A673 (cell line): Measurements from ENCODE around the gene LY86. TPM values are rescaled to one million over a fixed set of nuclear protein-coding genes. Genes with fewer than 3 reads are reported as not detected.
"Not testable (repeated sequence)": the region's sequence is repeated elsewhere in the genome, so short reads cannot be mapped to it uniquely, and the experiment has no call there.

Experiments
- BruUV-seq: library from RNA; stranded (reverse); fragments of 400-500 nt; replicated peaks from 2 replicates; lab custom pipeline; 2021; lab: Mats Ljungman, UMichigan
- CTCF ChIA-PET: fragments of 300-600 bp; sonication (Branson Sonifier 250); formaldehyde crosslinking; loops from one replicate; lab custom pipeline; 2022; ENCODE audit warnings: antibody characterized with exemption; lab: Charles Lee
- POLR2A ChIA-PET: fragments of 300-600 bp; sonication (Branson Sonifier 250); formaldehyde crosslinking; loops from one replicate; lab custom pipeline; 2022; ENCODE audit warnings: antibody characterized with exemption; ENCODE audit not compliant: low non-redundant PET; lab: Charles Lee
- DNase-seq: peaks from one replicate; pipeline ENCODE4 v3.0.0-alpha.2; 2015; ENCODE audit warnings: low spot score
- H3K27ac ChIP-seq: fragments of 200-600 bp; sonication (generic); 2 replicates; pipeline ENCODE4 v1.5.1; 2016; ENCODE audit warnings: mixed run types, low read depth, mild to moderate bottlenecking, mixed read lengths, antibody characterized with exemption, low read length; ENCODE audit not compliant: poor library complexity, severe bottlenecking
- H3K27me3 ChIP-seq: fragments of 200-600 bp; sonication (generic); replicated peaks from 2 replicates; pipeline ENCODE4 v1.6.1; 2017; ENCODE audit warnings: mixed run types, low read depth, mild to moderate bottlenecking, mixed read lengths, antibody characterized with exemption, low read length; ENCODE audit not compliant: insufficient read depth, poor library complexity
- H3K36me3 ChIP-seq: fragments of 200-600 bp; sonication (generic); 2 replicates; pipeline ENCODE4 v1.6.1; 2016; ENCODE audit warnings: mixed run types, mild to moderate bottlenecking, mixed read lengths, antibody characterized with exemption, low read length; ENCODE audit not compliant: insufficient read depth, poor library complexity, severe bottlenecking
- H3K4me1 ChIP-seq: fragments of 200-600 bp; sonication (generic); 2 replicates; pipeline ENCODE4 v1.6.1; 2017; ENCODE audit warnings: mixed run types, mild to moderate bottlenecking, mixed read lengths, antibody characterized with exemption, low read length; ENCODE audit not compliant: insufficient read depth, poor library complexity, severe bottlenecking
- H3K4me3 ChIP-seq: fragments of 200-600 bp; sonication (generic); 2 replicates; pipeline ENCODE4 v1.5.1; 2016; ENCODE audit warnings: low read depth, mixed run types, mild to moderate bottlenecking, mixed read lengths, low read length; ENCODE audit not compliant: poor library complexity, severe bottlenecking
- H3K9me3 ChIP-seq: fragments of 200-600 bp; sonication (generic); 2 replicates; pipeline ENCODE4 v1.6.1; 2016; ENCODE audit warnings: mixed run types, low read depth, mild to moderate bottlenecking, mixed read lengths, antibody characterized with exemption, low read length; ENCODE audit not compliant: poor library complexity, severe bottlenecking
- EZH2 ChIP-seq: fragments of 200-600 bp; sonication (generic); IDR thresholded peaks from 2 replicates; pipeline ENCODE4 v1.6.1; 2017; ENCODE audit warnings: borderline replicate concordance, low read depth, mild to moderate bottlenecking, mixed read lengths, antibody characterized with exemption, low read length; ENCODE audit not compliant: poor library complexity, severe bottlenecking
- intact Hi-C: fragments of 100-400 bp; cut with micrococcal nuclease; formaldehyde crosslinking; loops from one replicate; pipeline ENCODE4 v1.10.0; 2022; ENCODE audit not compliant: unreplicated experiment
- total RNA-seq: library from RNA; stranded (reverse); gene quantifications from 2 replicates; pipeline ENCODE4 v1.2.3, GENCODE V29; 2021
- TF ChIP-seq, protein P1 (sequence below): fragments of 300-800, 200-600 bp; sonication (generic); conservative IDR thresholded peaks from 2 replicates; pipeline ENCODE4 v1.5.1; 2017; ENCODE audit warnings: low read depth, mild to moderate bottlenecking, antibody characterized with exemption, low read length, moderate library complexity, mixed read lengths

LY86 gene
- total RNA-seq, 1 experiment from 2014 or later: not detected

DNA sequence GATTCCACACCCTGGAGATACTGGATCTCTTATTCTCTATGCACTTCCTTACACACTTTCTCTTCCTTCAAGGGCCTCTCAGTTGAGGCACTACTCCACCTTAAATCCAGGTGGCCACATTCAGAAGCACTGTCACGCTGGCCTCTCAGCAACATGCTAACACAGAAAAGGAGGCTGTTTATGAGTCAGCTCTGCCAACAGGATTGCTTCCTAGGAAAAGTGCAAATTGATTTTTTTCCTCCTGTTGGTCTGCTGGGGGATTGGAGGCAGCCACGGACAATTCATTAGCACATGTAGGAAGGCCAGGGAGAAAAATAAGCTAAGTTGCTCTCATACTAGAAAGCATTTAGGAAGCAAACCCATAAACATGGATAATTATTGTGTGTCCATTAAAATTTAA, 20.9 kb downstream of the LY86 start:
- H3K27ac ChIP-seq: no peak overlapping the region
- H3K9me3 ChIP-seq: no peaks in the 10 kb centered on the region
- ChIA-PET POLR2A (no interaction called here), CTCF (no interaction called here)
- intact Hi-C loops: no loop called here
- H3K27me3 ChIP-seq: no peaks in the 10 kb centered on the region
- no peaks in the 10 kb centered on the region for H3K36me3 ChIP-seq
- DNase-seq: no peak
- no peak overlapping the region for H3K4me3 ChIP-seq
- TF ChIP-seq EZH2: no peak
- TF ChIP-seq, protein P1, sequence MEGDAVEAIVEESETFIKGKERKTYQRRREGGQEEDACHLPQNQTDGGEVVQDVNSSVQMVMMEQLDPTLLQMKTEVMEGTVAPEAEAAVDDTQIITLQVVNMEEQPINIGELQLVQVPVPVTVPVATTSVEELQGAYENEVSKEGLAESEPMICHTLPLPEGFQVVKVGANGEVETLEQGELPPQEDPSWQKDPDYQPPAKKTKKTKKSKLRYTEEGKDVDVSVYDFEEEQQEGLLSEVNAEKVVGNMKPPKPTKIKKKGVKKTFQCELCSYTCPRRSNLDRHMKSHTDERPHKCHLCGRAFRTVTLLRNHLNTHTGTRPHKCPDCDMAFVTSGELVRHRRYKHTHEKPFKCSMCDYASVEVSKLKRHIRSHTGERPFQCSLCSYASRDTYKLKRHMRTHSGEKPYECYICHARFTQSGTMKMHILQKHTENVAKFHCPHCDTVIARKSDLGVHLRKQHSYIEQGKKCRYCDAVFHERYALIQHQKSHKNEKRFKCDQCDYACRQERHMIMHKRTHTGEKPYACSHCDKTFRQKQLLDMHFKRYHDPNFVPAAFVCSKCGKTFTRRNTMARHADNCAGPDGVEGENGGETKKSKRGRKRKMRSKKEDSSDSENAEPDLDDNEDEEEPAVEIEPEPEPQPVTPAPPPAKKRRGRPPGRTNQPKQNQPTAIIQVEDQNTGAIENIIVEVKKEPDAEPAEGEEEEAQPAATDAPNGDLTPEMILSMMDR: no peak
- no TSS peak for BruUV-seq
- no peaks in the 10 kb centered on the region for H3K4me1 ChIP-seq

DNA sequence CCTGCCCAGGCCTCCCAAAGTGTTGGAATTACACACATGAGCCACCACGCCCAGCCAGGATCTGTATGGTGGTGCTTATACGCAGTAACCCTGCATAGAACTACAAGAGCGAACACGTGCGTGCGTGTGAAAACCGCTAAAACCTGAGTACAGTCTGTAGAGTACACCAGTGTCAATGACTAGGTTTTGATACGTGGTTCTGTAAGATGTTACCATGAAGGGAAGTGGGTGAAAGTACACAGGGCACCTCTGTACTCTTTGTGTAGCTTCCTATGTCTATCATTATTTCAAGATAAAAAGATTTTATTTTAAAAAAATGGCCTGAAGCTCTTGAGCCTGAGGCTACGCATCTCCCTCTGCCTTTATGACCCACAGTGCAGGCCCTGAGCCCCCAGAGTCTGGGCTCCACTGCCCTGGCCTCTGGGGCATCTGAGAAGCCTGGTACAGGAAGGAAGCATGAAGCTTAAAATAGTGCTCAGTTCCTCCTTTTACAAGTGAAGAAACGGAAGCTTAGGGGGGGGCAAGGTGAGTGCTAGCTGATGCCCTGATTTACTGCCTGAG, 21.6 kb downstream of the LY86 start:
- H3K9me3 ChIP-seq: no peaks in the 10 kb centered on the region
- ChIA-PET POLR2A (no interaction called here), CTCF (no interaction called here)
- intact Hi-C loops: no loop called here
- H3K4me3 ChIP-seq: no peak overlapping the region
- DNase-seq: no peak
- no peak for TF ChIP-seq EZH2
- TF ChIP-seq, protein P1: no peak
- H3K27ac ChIP-seq: no peak overlapping the region
- no peaks in the 10 kb centered on the region for H3K4me1 ChIP-seq
- no peaks in the 10 kb centered on the region for H3K27me3 ChIP-seq
- no TSS peak for BruUV-seq
- no peaks in the 10 kb centered on the region for H3K36me3 ChIP-seq

DNA sequence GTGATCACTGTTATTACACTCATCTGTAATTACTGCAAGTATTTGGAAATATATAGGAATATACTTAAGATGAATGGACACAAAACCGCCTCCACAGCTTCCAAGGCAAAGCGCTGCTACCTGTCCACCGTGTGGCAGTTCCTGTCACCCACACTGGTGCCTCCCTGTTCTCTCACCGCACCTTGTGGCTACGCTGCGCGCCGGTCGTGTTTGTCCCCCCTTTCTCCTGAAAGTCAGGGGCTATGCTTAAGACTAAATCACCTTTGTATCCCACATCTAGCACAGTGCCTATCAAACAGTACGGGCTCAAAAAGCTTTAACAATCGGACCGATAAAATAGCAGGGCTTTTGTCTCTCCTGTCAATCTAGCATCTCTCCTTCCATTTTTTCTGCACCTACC, 23.0 kb downstream of the LY86 start:
- ChIA-PET CTCF (no interaction called here), POLR2A (no interaction called here)
- no peak overlapping the region for H3K27ac ChIP-seq
- H3K27me3 ChIP-seq: no peaks in the 10 kb centered on the region
- no peaks in the 10 kb centered on the region for H3K4me1 ChIP-seq
- H3K36me3 ChIP-seq: no peaks in the 10 kb centered on the region
- BruUV-seq: no TSS peak
- no peaks in the 10 kb centered on the region for H3K9me3 ChIP-seq
- H3K4me3 ChIP-seq: no peak overlapping the region
- TF ChIP-seq EZH2: no peak
- DNase-seq: no peak
- intact Hi-C loops: no loop called here

DNA sequence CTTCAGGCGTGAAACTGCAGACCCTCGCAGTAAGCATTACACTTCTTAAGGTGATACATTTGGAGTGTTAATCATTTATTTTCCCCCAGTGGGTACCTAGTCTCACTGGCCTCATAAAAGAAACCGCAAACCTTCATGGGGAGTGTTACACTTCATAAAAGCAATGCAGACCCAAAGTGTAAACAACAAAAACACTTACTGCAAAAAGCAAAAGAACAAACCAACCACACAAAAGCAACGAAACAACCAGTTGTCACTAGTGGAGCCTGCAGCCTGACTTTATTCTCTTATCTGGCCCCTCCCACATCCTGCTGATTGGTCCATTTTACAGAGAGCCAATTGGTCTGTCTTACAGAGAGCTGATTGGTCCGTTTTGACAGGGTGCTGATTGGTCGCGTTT, 23.8 kb downstream of the LY86 start:
- Histone ChIP-seq H3K4me3 (no peak overlapping the region), H3K27ac (no peak overlapping the region), H3K36me3 (no peaks in the 10 kb centered on the region), H3K27me3 (no peaks in the 10 kb centered on the region), H3K4me1 (no peaks in the 10 kb centered on the region), H3K9me3 (no peaks in the 10 kb centered on the region)
- ChIA-PET POLR2A (no interaction called here), CTCF (no interaction called here)
- intact Hi-C loops: no loop called here
- no peak for DNase-seq
- TF ChIP-seq, protein P1: no peak
- TF ChIP-seq EZH2: no peak
- no TSS peak for BruUV-seq

DNA sequence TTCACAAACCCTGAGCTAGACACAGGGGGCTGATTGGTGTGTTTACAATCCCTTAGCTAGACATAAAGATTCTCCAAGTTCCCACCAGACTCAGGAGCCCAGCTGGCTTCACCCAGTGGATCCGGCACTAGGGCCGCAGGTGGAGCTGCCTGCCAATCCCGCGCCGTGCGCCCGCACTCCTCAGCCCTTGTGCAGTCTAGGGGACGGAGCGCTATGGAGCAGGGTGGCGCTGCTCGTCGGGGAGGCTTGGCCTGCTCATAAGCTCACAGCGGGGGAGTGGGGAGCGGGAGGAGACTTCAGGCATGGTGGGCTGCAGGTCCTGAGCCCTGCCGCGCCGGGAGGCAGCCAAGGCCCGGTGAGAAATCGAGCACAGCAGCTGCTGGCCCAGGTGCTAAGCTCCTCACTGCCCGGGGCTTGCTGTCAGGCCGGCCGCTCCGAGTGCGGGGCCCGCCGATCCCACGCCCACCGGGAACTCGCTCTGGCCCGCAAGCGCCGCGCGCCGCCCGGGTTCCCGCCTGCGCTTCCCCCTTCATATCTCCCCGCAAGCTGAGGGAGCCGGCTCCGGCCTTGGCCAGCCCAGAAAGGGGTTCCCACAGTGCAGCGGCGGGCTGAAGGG, 24.7 kb downstream of the LY86 start:
- H3K4me1 ChIP-seq, H3K9me3 ChIP-seq, H3K27me3 ChIP-seq, H3K4me3 ChIP-seq, POLR2A ChIA-PET, BruUV-seq, H3K27ac ChIP-seq, DNase-seq, intact Hi-C loops, H3K36me3 ChIP-seq, CTCF ChIA-PET: not testable (repeated sequence)
